ENCODE data around the gene SPG7.

DNA sequence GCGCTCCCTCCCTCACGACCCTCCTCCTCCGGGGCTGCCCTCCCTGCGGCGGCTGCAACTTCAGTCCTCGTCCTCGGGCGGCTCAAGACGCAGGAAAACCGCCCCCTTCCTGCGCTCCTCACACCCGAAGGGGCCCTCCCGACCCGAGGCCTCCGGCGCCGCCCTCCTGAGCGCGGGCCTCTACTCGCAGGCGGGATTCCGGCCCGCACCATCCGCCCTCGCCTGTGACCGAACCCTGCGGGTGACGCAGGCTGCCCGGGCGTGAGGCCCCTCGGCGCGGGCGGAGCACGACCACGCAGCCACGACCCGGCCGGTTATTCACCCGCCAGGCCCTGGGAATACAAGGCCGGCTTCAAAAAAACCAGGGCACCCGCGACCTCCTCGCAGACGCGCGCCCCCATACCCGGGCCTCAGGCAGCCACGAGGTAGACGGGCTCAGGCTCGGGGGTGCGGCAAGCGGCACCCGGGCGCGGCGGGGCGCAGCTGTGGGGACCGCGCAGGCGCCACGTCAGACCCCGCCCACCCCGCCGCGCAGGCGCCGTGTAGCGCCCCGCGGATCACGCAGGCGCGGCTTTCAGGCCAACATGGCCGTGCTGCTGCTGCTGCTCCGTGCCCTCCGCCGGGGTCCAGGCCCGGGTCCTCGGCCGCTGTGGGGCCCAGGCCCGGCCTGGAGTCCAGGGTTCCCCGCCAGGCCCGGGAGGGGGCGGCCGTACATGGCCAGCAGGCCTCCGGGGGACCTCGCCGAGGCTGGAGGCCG lies at the start of gene SPG7:
- TF ChIP-seq, protein P1, sequence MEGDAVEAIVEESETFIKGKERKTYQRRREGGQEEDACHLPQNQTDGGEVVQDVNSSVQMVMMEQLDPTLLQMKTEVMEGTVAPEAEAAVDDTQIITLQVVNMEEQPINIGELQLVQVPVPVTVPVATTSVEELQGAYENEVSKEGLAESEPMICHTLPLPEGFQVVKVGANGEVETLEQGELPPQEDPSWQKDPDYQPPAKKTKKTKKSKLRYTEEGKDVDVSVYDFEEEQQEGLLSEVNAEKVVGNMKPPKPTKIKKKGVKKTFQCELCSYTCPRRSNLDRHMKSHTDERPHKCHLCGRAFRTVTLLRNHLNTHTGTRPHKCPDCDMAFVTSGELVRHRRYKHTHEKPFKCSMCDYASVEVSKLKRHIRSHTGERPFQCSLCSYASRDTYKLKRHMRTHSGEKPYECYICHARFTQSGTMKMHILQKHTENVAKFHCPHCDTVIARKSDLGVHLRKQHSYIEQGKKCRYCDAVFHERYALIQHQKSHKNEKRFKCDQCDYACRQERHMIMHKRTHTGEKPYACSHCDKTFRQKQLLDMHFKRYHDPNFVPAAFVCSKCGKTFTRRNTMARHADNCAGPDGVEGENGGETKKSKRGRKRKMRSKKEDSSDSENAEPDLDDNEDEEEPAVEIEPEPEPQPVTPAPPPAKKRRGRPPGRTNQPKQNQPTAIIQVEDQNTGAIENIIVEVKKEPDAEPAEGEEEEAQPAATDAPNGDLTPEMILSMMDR (IDR thresholded peaks at IDR 0.05), result no peak
- no peak for TF ChIP-seq EZH2 (IDR thresholded peaks at IDR 0.05)
